OCI-LY3 (cell line): ENCODE results near the gene ADPRS.

Source experiments
- H2AFZ ChIP-seq: fragments of 200-600, 300-600 bp; shearing (Covaris generic); 2 replicates; pipeline ENCODE4 v1.6.0; 2014; ENCODE audit warnings: antibody characterized with exemption, low read depth, low read length
- H3K27ac ChIP-seq: fragments of 200-600, 300-600 bp; sonication (generic); 2 replicates; pipeline ENCODE4 v1.5.1; 2014; ENCODE audit warnings: mild to moderate bottlenecking, low read length, moderate library complexity, mixed read lengths
- H3K27me3 ChIP-seq: fragments of 200-600, 300-600 bp; sonication (generic); 2 replicates; pipeline ENCODE4 v1.6.1; 2014; ENCODE audit warnings: low read depth, low read length, mixed read lengths
- H3K36me3 ChIP-seq: fragments of 200-600, 300-600 bp; sonication (generic); replicated peaks from 2 replicates; pipeline ENCODE3; 2014; ENCODE audit warnings: low read depth, low read length, mixed read lengths
- H3K4me1 ChIP-seq: fragments of 300-600, 200-600 bp; sonication (generic); 2 replicates; pipeline ENCODE4 v1.6.1; 2014; ENCODE audit warnings: low read length, mixed read lengths
- H3K4me2 ChIP-seq: fragments of 200-600, 300-600 bp; sonication (generic); 2 replicates; pipeline ENCODE4 v1.6.1; 2014; ENCODE audit warnings: low read length, mixed read lengths
- H3K4me3 ChIP-seq: fragments of 300-600, 200-600 bp; sonication (generic); 2 replicates; pipeline ENCODE4 v1.5.1; 2014; ENCODE audit warnings: antibody characterized with exemption, mild to moderate bottlenecking, low read length, moderate library complexity
- H3K79me2 ChIP-seq: fragments of 300-600, 200-600 bp; shearing (Covaris generic); 2 replicates; pipeline ENCODE4 v1.6.1; 2014; ENCODE audit warnings: mild to moderate bottlenecking, low read length, mixed read lengths
- H3K9ac ChIP-seq: fragments of 300-600, 200-600 bp; shearing (Covaris generic); 2 replicates; pipeline ENCODE4 v1.6.0; 2014; ENCODE audit warnings: mild to moderate bottlenecking, low read length, moderate library complexity
- H3K9me3 ChIP-seq: fragments of 200-600, 300-600 bp; shearing (Covaris generic); 2 replicates; pipeline ENCODE4 v1.6.1; 2014; ENCODE audit warnings: low read length, mixed read lengths; ENCODE audit not compliant: insufficient read depth
- H4K20me1 ChIP-seq: fragments of 200-600, 300-600 bp; sonication (generic); 2 replicates; pipeline ENCODE4 v1.6.1; 2016; ENCODE audit warnings: low read length, mixed read lengths; ENCODE audit not compliant: insufficient read depth
- EZH2phosphoT487 ChIP-seq: fragments of 200-600 bp; shearing (Covaris generic); IDR thresholded peaks from 2 replicates; pipeline ENCODE4 v1.6.1; 2018; ENCODE audit warnings: antibody characterized with exemption, mixed run types, low read depth
- TF ChIP-seq, protein P1 (sequence below): fragments of 200-600, 300-600 bp; sonication (generic); IDR thresholded peaks from 2 replicates; pipeline ENCODE4 v1.5.1; 2014; ENCODE audit warnings: antibody characterized with exemption, low read length, low read depth

Gene ADPRS

DNA sequence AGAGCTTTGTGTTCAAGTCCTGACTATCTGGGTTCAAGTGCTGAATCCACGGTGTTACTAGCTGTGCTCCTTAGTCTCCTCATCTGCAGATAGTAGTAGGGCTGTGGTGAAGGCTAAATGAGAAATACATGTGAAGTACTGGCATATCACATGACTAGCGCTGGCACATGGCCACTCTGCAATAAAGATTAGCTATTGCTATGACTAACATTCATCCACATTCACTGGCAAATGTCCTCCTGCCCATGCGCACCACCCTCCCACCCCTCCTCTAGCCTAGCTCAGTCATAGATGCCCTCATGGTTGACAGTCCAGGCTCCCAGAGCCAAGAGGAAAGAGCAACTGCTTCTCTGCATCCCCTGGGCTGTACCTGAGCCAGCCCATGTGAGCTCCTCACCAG is 44.8 kb downstream of the ADPRS start:
- Histone ChIP-seq H3K27me3 (no peaks in the 10 kb centered on the region), H3K79me2 (no peaks in the 10 kb centered on the region), H3K9me3 (no peaks in the 10 kb centered on the region), H4K20me1 (no peaks in the 10 kb centered on the region), H3K36me3 (no peaks in the 10 kb centered on the region), H3K4me2 (no peak overlapping the region), H2AFZ (no peak overlapping the region), H3K27ac (no peak overlapping the region), H3K9ac (no peak overlapping the region), H3K4me1 (no peaks in the 10 kb centered on the region), H3K4me3 (no peak overlapping the region)
- TF ChIP-seq, protein P1, sequence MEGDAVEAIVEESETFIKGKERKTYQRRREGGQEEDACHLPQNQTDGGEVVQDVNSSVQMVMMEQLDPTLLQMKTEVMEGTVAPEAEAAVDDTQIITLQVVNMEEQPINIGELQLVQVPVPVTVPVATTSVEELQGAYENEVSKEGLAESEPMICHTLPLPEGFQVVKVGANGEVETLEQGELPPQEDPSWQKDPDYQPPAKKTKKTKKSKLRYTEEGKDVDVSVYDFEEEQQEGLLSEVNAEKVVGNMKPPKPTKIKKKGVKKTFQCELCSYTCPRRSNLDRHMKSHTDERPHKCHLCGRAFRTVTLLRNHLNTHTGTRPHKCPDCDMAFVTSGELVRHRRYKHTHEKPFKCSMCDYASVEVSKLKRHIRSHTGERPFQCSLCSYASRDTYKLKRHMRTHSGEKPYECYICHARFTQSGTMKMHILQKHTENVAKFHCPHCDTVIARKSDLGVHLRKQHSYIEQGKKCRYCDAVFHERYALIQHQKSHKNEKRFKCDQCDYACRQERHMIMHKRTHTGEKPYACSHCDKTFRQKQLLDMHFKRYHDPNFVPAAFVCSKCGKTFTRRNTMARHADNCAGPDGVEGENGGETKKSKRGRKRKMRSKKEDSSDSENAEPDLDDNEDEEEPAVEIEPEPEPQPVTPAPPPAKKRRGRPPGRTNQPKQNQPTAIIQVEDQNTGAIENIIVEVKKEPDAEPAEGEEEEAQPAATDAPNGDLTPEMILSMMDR: no peak
- no peak for TF ChIP-seq EZH2phosphoT487

DNA sequence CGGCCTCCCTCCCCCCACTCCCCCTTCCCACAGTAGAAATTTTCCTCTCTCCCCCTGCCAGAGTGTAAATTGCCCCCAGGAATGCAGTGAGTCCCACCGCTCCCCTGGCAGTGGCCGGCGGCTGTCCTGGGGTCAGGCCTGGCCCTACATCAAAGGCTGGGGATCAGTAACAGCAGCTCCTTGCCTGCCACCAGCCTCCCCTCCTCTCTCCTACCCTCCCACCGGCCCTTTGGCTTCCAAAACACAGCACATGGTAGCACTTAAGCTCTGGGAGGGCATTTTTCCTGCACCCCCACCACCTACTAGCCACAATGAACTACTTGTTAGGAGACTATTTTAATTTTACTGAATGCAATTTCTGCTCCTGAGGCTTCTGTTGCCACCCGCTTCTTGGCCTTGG is 45.3 kb downstream of the ADPRS start:
- no peak overlapping the region for H3K9ac ChIP-seq
- H3K79me2 ChIP-seq: no peaks in the 10 kb centered on the region
- H3K4me1 ChIP-seq: no peaks in the 10 kb centered on the region
- H3K4me2 ChIP-seq: no peak overlapping the region
- H3K9me3 ChIP-seq: no peaks in the 10 kb centered on the region
- no peak overlapping the region for H3K4me3 ChIP-seq
- no peaks in the 10 kb centered on the region for H3K36me3 ChIP-seq
- H2AFZ ChIP-seq: no peak overlapping the region
- no peaks in the 10 kb centered on the region for H3K27me3 ChIP-seq
- H4K20me1 ChIP-seq: no peaks in the 10 kb centered on the region
- no peak overlapping the region for H3K27ac ChIP-seq
- TF ChIP-seq EZH2phosphoT487: no peak
- TF ChIP-seq, protein P1: no peak

DNA sequence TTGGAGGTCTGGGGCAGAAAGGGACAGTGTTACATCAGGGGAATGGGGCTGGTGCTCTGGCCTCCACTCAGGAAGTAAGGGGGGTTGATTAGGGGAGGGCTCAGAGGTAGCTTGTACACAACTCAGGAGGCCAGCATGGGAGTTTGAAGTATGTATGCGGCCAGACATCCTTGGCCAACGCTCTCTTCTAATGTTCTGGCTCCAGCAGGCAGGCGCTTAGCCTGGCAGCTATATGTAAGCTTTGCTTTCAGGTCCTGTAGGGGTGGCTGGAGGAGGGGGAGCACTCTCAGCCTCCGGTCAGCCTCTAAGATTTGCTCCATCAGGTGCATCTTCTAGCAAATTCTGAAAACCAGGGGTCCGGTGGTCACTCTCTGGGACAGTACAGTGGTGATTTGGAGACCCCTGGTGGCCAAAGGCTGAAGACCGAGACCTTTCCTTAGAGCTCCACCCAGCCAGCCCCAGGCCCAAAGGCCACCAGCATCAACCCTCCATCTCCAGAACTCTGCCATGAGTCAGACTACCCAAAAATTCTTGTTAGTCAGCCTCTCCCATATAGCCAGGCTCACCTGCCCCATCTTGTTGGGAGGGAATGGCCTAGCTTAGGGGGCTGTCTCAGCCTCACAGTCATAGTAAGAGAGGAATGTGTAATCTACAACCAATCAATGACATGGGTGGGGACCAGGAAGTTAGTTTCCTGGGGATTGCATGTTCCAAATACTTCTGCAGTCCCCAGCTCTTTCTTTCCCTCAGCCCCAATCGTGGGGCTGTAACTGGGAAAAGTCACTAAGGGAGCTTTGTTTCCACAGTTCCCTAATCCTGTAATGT is 46.0 kb downstream of the ADPRS start:
- Histone ChIP-seq H3K4me3 (no peak overlapping the region), H3K27ac (no peak overlapping the region), H3K4me1 (no peaks in the 10 kb centered on the region), H2AFZ (no peak overlapping the region), H3K9ac (no peak overlapping the region), H3K4me2 (no peak overlapping the region), H3K36me3 (no peaks in the 10 kb centered on the region), H4K20me1 (no peaks in the 10 kb centered on the region), H3K27me3 (no peaks in the 10 kb centered on the region), H3K79me2 (0 out of 2 replicates have a peak, but pooled peaks cover 2% of the 10 kb centered on the region), H3K9me3 (no peaks in the 10 kb centered on the region)
- TF ChIP-seq, protein P1: peak; percentile 66
- TF ChIP-seq EZH2phosphoT487: no peak

- H3K4me2 ChIP-seq: no peak overlapping the region
- no peak overlapping the region for H3K4me3 ChIP-seq
- H2AFZ ChIP-seq: no peak overlapping the region
- no peaks in the 10 kb centered on the region for H3K27me3 ChIP-seq
- H3K36me3 ChIP-seq: no peaks in the 10 kb centered on the region
- no peak overlapping the region for H3K9ac ChIP-seq
- no peak overlapping the region for H3K27ac ChIP-seq
- no peak for TF ChIP-seq EZH2phosphoT487
- TF ChIP-seq, protein P1: no peak
- H3K9me3 ChIP-seq: no peaks in the 10 kb centered on the region
- H3K79me2 ChIP-seq: 0 out of 2 replicates have a peak, but pooled peaks cover 7% of the 10 kb centered on the region
- no peaks in the 10 kb centered on the region for H3K4me1 ChIP-seq
- no peaks in the 10 kb centered on the region for H4K20me1 ChIP-seq
Observed at GRCh38 chr1:36135330-36135667, 46.6 kb downstream of the ADPRS start.
